Liver (tissue), 9 donors: ENCODE measurements around the gene ABCC3. TPM values are rescaled to one million over a fixed set of nuclear protein-coding genes. Genes with fewer than 3 reads are reported as not detected.

Experiments
- DNase-seq: peaks from one replicate; pipeline ENCODE4 v3.0.0-alpha.2; 2017; ENCODE audit warnings: low spot score
- H3K27ac ChIP-seq, 2 donors: one replicate each; pipeline ENCODE4 v1.7.0; 2013; ENCODE audit warnings: inconsistent platforms in 2 of 2, low read length in 2 of 2, control low read depth in 1 of 2, low read depth in 1 of 2, mild to moderate bottlenecking in 1 of 2
- H3K27me3 ChIP-seq, 4 donors: one replicate each; pipeline versions ENCODE4 v1.6.1 to v1.7.0; 2013; ENCODE audit warnings: low read length in 3 of 4, inconsistent platforms in 1 of 4, mild to moderate bottlenecking in 1 of 4, moderate library complexity in 1 of 4; ENCODE audit not compliant: control insufficient read depth in 4 of 4, insufficient read depth in 4 of 4
- H3K36me3 ChIP-seq, 4 donors: one replicate each; pipeline versions ENCODE4 v1.6.1 to v1.7.0; 2013; ENCODE audit warnings: low read length in 3 of 4, mild to moderate bottlenecking in 3 of 4, low read depth in 1 of 4, moderate library complexity in 1 of 4; ENCODE audit not compliant: control insufficient read depth in 4 of 4, insufficient read depth in 3 of 4
- H3K4me1 ChIP-seq, 4 donors: one replicate each; pipeline versions ENCODE4 v1.6.1 to v1.7.0; 2013; ENCODE audit warnings: low read length in 3 of 4, mild to moderate bottlenecking in 3 of 4, moderate library complexity in 1 of 4; ENCODE audit not compliant: control insufficient read depth in 4 of 4, insufficient read depth in 4 of 4
- H3K4me3 ChIP-seq, 3 donors: one replicate each; pipeline versions ENCODE4 v1.6.1 to v1.7.0; 2013; ENCODE audit warnings: low read length in 3 of 3, control low read depth in 1 of 3, low read depth in 1 of 3, mild to moderate bottlenecking in 1 of 3
- H3K9ac ChIP-seq, 2 donors: one replicate each; pipeline ENCODE4 v1.7.0; 2013; ENCODE audit warnings: low read length in 2 of 2, mild to moderate bottlenecking in 2 of 2, moderate library complexity in 2 of 2, control low read depth in 1 of 2, low read depth in 1 of 2
- H3K9me3 ChIP-seq, 4 donors: one replicate each; pipeline versions ENCODE4 v1.6.1 to v1.7.0; 2013; ENCODE audit warnings: low read length in 3 of 4; ENCODE audit not compliant: control insufficient read depth in 4 of 4
- EGR1 ChIP-seq, 2 donors: IDR thresholded peaks; 2 replicates each; pipeline ENCODE4 v1.6.1; 2016 to 2018; ENCODE audit warnings: antibody characterized with exemption in 2 of 2, low read depth in 2 of 2
- FOXA1 ChIP-seq: IDR thresholded peaks from 2 replicates; pipeline ENCODE4 v1.6.1; 2016; ENCODE audit warnings: antibody characterized with exemption
- GABPA ChIP-seq, 2 donors: IDR thresholded peaks in 1 of 2; conservative IDR thresholded peaks in 1 of 2; 2 replicates each; pipeline ENCODE4 v1.6.1; 2016; ENCODE audit warnings: antibody characterized with exemption in 2 of 2, mild to moderate bottlenecking in 1 of 2, moderate library complexity in 1 of 2
- HNF4A ChIP-seq, 2 donors: conservative IDR thresholded peaks; 2 replicates each; pipeline ENCODE4 v1.6.1; 2016; ENCODE audit warnings: antibody characterized with exemption in 2 of 2, mild to moderate bottlenecking in 2 of 2
- HNF4G ChIP-seq: IDR thresholded peaks from 2 replicates; pipeline ENCODE4 v1.6.1; 2016; ENCODE audit warnings: antibody characterized with exemption
- JUND ChIP-seq, 2 donors: IDR thresholded peaks; 2 replicates each; pipeline ENCODE4 v1.6.1; 2016; ENCODE audit warnings: antibody characterized with exemption in 2 of 2
- NR2F2 ChIP-seq: IDR thresholded peaks from 2 replicates; pipeline ENCODE4 v1.6.1; 2016; ENCODE audit warnings: antibody characterized with exemption
- RXRA ChIP-seq, 2 donors: IDR thresholded peaks; 2 replicates each; pipeline ENCODE4 v1.6.1; 2017 to 2018; ENCODE audit warnings: antibody characterized with exemption in 2 of 2, mild to moderate bottlenecking in 1 of 2
- SP1 ChIP-seq: IDR thresholded peaks from 2 replicates; pipeline ENCODE4 v1.6.1; 2018; ENCODE audit warnings: antibody characterized with exemption, mild to moderate bottlenecking
- TAF1 ChIP-seq: conservative IDR thresholded peaks from 2 replicates; pipeline ENCODE4 v1.6.1; 2016; ENCODE audit warnings: antibody characterized with exemption, mild to moderate bottlenecking
- YY1 ChIP-seq: IDR thresholded peaks from 2 replicates; pipeline ENCODE4 v1.6.1; 2016; ENCODE audit warnings: antibody characterized with exemption, mild to moderate bottlenecking
- WGBS: extraction: QIAGEN DNeasy Blood & Tissue Kit; methylation state at CpG from one replicate; pipeline ENCODE4 v1.1.7; 2013; 5-methylcytosine and 5-hydroxymethylcytosine counted together
- polyA plus RNA-seq, 2 donors: library from polyadenylated mRNA; stranded (reverse) in 1 of 2; unstranded in 1 of 2; fragments of 200-250 nt in 1 of 2; fragments of >200 nt in 1 of 2; fragmentation: Nextera tagmentation in 1 of 2; extraction: Ambion mirVana in 1 of 2; gene quantifications; one replicate each; pipeline versions ENCODE4 v1.2.1 to v1.2.3, GENCODE V29; 2013 to 2015
- total RNA-seq, 2 donors: library from RNA; depleted of rRNA; stranded (reverse); fragments of >200 nt; gene quantifications; one replicate each; pipeline ENCODE4 v1.2.3, GENCODE V29; 2014
- TF ChIP-seq, protein P1 (sequence below): IDR thresholded peaks from 2 replicates; pipeline ENCODE4 v1.6.1; 2016; ENCODE audit warnings: antibody characterized with exemption
- TF ChIP-seq, protein P2 (sequence below): IDR thresholded peaks from 2 replicates; pipeline ENCODE4 v1.6.1; 2016; ENCODE audit warnings: antibody characterized with exemption
- TF ChIP-seq, protein P3 (sequence below): fragments of 150-350 bp; IDR thresholded peaks from 2 replicates; pipeline ENCODE4 v1.5.1; 2017; ENCODE audit warnings: improper control_type of control experiment, low read depth, low read length; ENCODE audit not compliant: missing input control
- donor health status: healthy.
- donor health status: healthy.
- donor health status: healthy.
- donor health status: healthy.
- donor health status: healthy.

The ABCC3 gene
- total and polyA plus RNA-seq, 4 donors: 10.5 to 197 (median 80.5) TPM

DNA sequence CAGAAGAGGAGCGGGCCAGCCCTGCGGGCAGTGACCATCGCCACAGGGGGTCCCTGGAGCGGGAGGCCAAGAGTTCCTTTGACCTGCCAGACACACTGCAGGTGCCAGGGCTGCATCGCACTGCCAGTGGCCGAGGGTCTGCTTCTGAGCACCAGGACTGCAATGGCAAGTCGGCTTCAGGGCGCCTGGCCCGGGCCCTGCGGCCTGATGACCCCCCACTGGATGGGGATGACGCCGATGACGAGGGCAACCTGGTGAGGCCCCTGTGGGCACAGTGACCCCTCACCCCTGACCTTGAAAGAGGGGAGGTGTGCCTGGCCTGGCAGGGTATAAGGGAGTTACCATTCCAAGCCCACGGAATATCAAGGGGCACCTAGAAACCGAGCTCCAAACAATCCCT lies 35.1 kb upstream of the ABCC3 start:
- no peaks in the 10 kb centered on the region for H3K27me3 ChIP-seq
- no peak overlapping the region for H3K27ac ChIP-seq
- TF ChIP-seq SP1 (no peak), NR2F2 (no peak), HNF4G (no peak), TAF1 (no peak), JUND (IDR thresholded peaks at IDR 0.05) (no peak), HNF4A (conservative IDR thresholded peaks at IDR 0.05) (no peak), FOXA1 (no peak), EGR1 (IDR thresholded peaks at IDR 0.05; ENCODE audit: low read depth in 2 of 2) (no peak)
- TF ChIP-seq, protein P1, sequence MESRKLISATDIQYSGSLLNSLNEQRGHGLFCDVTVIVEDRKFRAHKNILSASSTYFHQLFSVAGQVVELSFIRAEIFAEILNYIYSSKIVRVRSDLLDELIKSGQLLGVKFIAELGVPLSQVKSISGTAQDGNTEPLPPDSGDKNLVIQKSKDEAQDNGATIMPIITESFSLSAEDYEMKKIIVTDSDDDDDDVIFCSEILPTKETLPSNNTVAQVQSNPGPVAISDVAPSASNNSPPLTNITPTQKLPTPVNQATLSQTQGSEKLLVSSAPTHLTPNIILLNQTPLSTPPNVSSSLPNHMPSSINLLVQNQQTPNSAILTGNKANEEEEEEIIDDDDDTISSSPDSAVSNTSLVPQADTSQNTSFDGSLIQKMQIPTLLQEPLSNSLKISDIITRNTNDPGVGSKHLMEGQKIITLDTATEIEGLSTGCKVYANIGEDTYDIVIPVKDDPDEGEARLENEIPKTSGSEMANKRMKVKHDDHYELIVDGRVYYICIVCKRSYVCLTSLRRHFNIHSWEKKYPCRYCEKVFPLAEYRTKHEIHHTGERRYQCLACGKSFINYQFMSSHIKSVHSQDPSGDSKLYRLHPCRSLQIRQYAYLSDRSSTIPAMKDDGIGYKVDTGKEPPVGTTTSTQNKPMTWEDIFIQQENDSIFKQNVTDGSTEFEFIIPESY: no peak
- WGBS: 94% methylated on average over 15 of the region's 15 CpGs
- H3K9me3 ChIP-seq: no peaks in the 10 kb centered on the region
- no peaks in the 10 kb centered on the region for H3K36me3 ChIP-seq
- no peak overlapping the region for H3K9ac ChIP-seq
- no peak overlapping the region for H3K4me3 ChIP-seq
- DNase-seq: no peak
- H3K4me1 ChIP-seq: peaks cover 0 to 2% (median 0%) of the 10 kb centered on the region in 4 donors

DNA sequence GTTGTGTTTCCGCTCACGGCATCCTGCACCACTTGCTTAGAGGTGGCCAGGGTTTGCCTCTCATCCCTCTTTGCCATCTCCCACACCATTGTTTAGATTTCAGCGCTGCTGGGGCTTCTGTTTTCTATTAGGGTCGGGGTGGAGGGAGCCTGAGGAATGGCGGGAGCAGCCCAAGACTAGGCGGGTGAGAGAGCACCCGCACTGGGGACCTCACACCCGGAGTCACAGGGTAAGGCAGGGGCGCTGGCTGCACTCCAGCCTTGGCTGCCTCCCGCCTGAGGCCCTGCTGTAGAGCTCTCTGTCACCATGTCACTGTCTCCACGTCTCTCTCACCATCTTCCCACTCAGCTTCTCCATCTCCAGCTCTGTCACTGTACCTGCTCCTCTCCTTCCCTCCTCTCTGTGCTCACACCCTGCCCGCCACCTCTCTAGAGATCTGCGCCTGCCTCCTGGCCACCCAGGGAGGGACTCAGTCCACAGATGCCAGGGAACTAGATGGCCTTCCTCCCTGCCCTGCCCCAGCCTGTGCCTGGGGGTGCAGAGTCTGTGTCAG lies 32.8 kb upstream of the ABCC3 start:
- Histone ChIP-seq H3K9ac (no peak overlapping the region), H3K27me3 (no peaks in the 10 kb centered on the region), H3K9me3 (no peaks in the 10 kb centered on the region), H3K4me3 (no peak overlapping the region), H3K4me1 (peaks cover 0 to 3% (median 0%) of the 10 kb centered on the region in 4 donors), H3K27ac (no peak overlapping the region), H3K36me3 (no peaks in the 10 kb centered on the region)
- TF ChIP-seq, protein P1: no peak
- no peak for TF ChIP-seq FOXA1
- TF ChIP-seq GABPA (IDR thresholded peaks at IDR 0.05 in 1 of 2, conservative IDR thresholded peaks at IDR 0.05 in 1 of 2): no peak
- TF ChIP-seq, protein P2, sequence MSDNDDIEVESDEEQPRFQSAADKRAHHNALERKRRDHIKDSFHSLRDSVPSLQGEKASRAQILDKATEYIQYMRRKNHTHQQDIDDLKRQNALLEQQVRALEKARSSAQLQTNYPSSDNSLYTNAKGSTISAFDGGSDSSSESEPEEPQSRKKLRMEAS: no peak
- no peak for TF ChIP-seq HNF4G
- no peak for TF ChIP-seq TAF1
- WGBS: 83% methylated on average over 13 of the region's 13 CpGs
- no peak for DNase-seq

DNA sequence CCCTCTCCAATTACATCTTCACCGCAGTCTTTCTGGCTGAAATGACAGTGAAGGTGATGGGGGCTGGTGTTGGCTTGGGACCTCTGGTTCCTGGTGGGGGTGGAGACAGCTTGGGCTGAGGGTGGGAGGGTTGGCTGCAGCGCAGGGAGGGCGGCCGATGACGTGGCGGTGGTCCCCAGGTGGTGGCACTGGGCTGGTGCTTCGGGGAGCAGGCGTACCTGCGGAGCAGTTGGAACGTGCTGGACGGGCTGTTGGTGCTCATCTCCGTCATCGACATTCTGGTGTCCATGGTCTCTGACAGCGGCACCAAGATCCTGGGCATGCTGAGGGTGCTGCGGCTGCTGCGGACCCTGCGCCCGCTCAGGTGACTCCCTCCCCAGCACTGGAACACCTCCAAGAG lies 31.8 kb upstream of the ABCC3 start:
- peaks cover 0 to 3% (median 0%) of the 10 kb centered on the region in 4 donors for H3K4me1 ChIP-seq
- H3K9me3 ChIP-seq: no peaks in the 10 kb centered on the region
- H3K36me3 ChIP-seq: no peaks in the 10 kb centered on the region
- H3K9ac ChIP-seq: no peak overlapping the region
- no peaks in the 10 kb centered on the region for H3K27me3 ChIP-seq
- TF ChIP-seq JUND (IDR thresholded peaks at IDR 0.05) (no peak), HNF4A (conservative IDR thresholded peaks at IDR 0.05) (no peak), RXRA (IDR thresholded peaks at IDR 0.05) (no peak), EGR1 (IDR thresholded peaks at IDR 0.05; ENCODE audit: low read depth in 2 of 2) (no peak), TAF1 (no peak), HNF4G (no peak), YY1 (no peak), GABPA (IDR thresholded peaks at IDR 0.05 in 1 of 2, conservative IDR thresholded peaks at IDR 0.05 in 1 of 2) (no peak)
- TF ChIP-seq, protein P3, sequence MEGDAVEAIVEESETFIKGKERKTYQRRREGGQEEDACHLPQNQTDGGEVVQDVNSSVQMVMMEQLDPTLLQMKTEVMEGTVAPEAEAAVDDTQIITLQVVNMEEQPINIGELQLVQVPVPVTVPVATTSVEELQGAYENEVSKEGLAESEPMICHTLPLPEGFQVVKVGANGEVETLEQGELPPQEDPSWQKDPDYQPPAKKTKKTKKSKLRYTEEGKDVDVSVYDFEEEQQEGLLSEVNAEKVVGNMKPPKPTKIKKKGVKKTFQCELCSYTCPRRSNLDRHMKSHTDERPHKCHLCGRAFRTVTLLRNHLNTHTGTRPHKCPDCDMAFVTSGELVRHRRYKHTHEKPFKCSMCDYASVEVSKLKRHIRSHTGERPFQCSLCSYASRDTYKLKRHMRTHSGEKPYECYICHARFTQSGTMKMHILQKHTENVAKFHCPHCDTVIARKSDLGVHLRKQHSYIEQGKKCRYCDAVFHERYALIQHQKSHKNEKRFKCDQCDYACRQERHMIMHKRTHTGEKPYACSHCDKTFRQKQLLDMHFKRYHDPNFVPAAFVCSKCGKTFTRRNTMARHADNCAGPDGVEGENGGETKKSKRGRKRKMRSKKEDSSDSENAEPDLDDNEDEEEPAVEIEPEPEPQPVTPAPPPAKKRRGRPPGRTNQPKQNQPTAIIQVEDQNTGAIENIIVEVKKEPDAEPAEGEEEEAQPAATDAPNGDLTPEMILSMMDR: no peak
- H3K27ac ChIP-seq: no peak overlapping the region
- WGBS: 83% methylated on average over 18 of the region's 18 CpGs
- no peak overlapping the region for H3K4me3 ChIP-seq
- DNase-seq: no peak
